HG03095 (cell line): ENCODE measurements around the gene PHTF2.
"Not testable (repeated sequence)": the region's sequence is repeated elsewhere in the genome, so short reads cannot be mapped to it uniquely, and the experiment has no call there.

Source experiments
- ATAC-seq: cut with Tn5 transposase; IDR thresholded peaks from one replicate; pipeline ENCODE4 v1.9.1; 2021; ENCODE audit warnings: moderate library complexity; ENCODE audit not compliant: unreplicated experiment

PHTF2 gene

GRCh38 chr7:77983973-77984372 lies 185.4 kb downstream of the PHTF2 start:
- ATAC-seq, result no peak

- no peak for ATAC-seq
Measured at GRCh38 chr7:77985232-77985973, 186.8 kb downstream of the PHTF2 start.

DNA sequence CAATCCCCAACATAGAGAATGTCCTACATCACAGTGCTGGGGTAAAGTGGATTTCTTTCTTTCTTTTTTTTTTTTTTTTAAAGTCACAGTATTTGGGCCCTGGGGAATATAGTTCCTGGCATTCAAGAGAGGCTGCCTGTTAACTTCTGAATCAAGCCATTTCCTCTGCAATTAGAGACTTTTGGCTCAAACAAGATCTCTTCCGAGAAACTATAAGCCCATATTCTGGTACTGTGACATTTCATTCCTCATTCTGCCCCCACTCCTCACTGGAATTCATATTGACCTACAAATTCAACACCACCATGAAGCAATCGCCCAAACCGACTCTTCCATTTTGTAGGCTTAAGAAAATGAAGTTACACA lies 187.4 kb downstream of the PHTF2 start:
- ATAC-seq, result no peak

DNA sequence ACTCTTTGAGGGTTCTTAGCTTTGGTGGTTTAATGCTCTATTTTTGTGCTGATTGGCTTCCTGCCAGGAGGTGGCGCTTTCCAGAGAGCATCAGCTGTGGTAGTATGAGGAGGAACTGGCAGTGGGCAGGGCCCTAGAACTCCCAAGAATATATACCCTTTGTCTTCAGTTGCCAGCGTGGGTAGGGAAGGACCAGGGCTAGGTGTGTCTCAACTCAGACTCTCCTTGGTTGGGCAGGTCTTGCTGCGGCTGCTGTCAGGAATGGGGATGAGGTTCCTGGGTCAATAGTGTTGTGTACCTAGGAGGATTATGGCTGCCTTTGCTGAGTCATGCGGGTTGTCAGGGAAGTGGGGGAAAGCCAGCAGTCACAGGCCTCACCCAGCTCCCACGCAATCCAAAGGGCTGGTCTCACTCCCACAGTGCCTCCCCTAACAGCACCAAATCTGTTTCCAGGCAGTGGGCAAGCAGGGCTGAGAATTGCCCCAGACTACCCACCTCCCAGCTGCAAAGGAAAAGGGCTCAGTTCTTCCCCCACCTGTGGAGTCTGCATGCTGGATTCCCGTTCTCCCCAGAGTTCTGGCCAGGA lies 191.5 kb downstream of the PHTF2 start:
- ATAC-seq, result no peak

- no peak for ATAC-seq
Measured at GRCh38 chr7:77991656-77992055, 193.1 kb downstream of the PHTF2 start.

DNA sequence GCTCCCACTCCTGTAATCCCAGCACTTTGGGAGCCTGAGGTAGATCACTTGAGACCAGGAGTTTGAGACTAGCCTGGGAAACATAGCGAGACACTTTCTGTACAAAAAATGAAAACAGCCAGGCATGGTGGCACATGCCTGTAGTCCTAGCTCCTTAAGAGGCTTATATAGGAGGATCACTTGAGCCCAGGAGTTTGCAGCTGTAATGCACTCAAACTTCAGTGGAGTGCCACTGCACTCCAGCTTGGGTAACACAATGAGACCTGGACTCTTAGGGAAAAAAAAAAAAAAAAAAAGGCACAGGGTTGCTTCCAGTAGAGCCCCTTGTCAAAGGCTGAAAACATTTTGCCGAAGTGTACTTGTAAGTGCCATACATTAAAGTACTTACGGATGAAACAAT lies 195.3 kb downstream of the PHTF2 start:
- ATAC-seq, result no peak

GRCh38 chr7:77995717-77996116 lies 197.1 kb downstream of the PHTF2 start:
- no peak for ATAC-seq

DNA sequence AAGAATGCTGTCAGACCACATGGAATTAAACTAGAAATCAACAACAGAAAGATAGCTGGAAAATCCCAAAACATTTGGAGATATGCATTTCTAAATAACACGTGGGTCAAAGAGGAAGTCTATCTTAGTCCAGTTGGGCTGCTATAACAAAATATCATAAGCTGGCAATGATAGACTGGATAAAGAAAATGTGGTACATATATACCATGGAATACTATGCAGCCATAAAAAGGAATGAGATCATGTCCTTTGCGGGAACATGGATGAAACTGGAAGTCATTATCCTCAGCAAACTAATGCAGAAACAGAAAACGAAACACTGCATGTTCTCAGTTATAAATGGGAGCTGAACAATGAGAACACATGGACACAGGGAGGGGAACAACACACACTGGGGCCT lies 200.6 kb downstream of the PHTF2 start:
- ATAC-seq, result not testable (repeated sequence)

DNA sequence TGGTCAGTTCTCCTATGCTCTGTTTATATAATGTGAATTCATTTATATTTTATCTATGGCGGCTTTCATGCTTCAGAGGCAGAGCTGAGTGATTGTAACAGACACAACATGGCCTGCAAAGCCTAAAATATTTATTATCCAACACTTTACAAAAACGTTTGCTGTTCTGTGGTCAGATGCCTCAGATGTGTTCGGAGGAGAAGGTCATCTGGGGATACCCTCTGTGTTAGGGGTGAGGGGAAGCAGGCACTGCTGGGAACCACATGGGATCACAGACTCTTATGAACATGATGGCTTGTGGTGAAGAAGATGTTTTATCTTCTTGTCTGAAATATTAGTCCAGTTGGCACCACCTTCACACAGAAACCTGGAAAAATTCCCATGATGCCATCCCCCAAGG lies 203.4 kb downstream of the PHTF2 start:
- ATAC-seq, result no peak

DNA sequence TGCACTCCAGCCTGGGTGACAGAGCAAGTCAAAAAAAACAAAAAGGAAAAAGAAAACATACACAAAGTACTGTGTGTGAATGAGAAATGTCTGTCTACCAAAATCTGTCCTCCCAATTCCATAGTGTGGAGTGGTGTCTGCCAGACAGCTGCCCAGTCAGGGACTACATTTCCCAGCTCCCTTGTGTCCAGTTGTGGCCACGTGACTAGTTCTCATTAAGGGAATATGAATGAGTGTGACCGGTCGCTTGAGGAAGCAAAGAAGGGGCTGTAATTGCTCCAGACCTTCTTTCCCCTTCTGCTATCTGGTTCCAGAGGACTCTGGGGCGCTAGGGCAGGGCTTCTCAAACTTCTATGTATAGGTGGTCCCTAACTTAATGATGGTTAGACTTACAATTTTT lies 204.1 kb downstream of the PHTF2 start:
- ATAC-seq, result no peak

- no peak for ATAC-seq
Measured at GRCh38 chr7:78006063-78006755, 207.6 kb downstream of the PHTF2 start.
